NAMALWA (cell line): ENCODE results near the gene ACOX3.
A peak's percentile ranks its signal among the peaks of the same experiment; 100 is the strongest.
"Not testable (repeated sequence)": the region's sequence is repeated elsewhere in the genome, so short reads cannot be mapped to it uniquely, and the experiment has no call there.

Experiments used
- DNase-seq: peaks from one replicate; pipeline ENCODE4 v3.0.0-alpha.2; 2015; ENCODE audit warnings: low spot score

Gene ACOX3

GRCh38 chr4:8433136-8433535 is 7.4 kb downstream of the ACOX3 start:
- DNase-seq: no peak

- no peak for DNase-seq
Observed at GRCh38 chr4:8431553-8431952, 9.0 kb downstream of the ACOX3 start.

GRCh38 chr4:8428288-8429097 is 12.0 kb downstream of the ACOX3 start:
- DNase-seq: peak; percentile 92

GRCh38 chr4:8427761-8428287 is 12.7 kb downstream of the ACOX3 start:
- DNase-seq: peak; percentile 77

GRCh38 chr4:8427262-8427661 is 13.3 kb downstream of the ACOX3 start:
- no peak for DNase-seq

GRCh38 chr4:8422786-8423185 is 17.7 kb downstream of the ACOX3 start:
- DNase-seq: no peak

GRCh38 chr4:8422327-8422726 is 18.2 kb downstream of the ACOX3 start:
- DNase-seq: no peak

- DNase-seq: not testable (repeated sequence)
Observed at GRCh38 chr4:8420151-8420550, 20.4 kb downstream of the ACOX3 start.

- DNase-seq: no peak
Observed at GRCh38 chr4:8419222-8420041, 21.1 kb downstream of the ACOX3 start.

- DNase-seq: no peak
Observed at GRCh38 chr4:8417071-8417614, 23.4 kb downstream of the ACOX3 start.

- DNase-seq: no peak
Observed at GRCh38 chr4:8414377-8414776, 26.1 kb downstream of the ACOX3 start.

GRCh38 chr4:8412288-8412687 is 28.2 kb downstream of the ACOX3 start:
- no peak for DNase-seq

- DNase-seq: no peak
Observed at GRCh38 chr4:8411351-8412180, 29.0 kb downstream of the ACOX3 start.

- no peak for DNase-seq
Observed at GRCh38 chr4:8410641-8411271, 29.8 kb downstream of the ACOX3 start.

GRCh38 chr4:8410066-8410625 is 30.4 kb downstream of the ACOX3 start:
- no peak for DNase-seq

GRCh38 chr4:8409264-8410065 is 31.1 kb downstream of the ACOX3 start:
- DNase-seq: peak; percentile 51

GRCh38 chr4:8407756-8408155 is 32.8 kb downstream of the ACOX3 start:
- no peak for DNase-seq

GRCh38 chr4:8407316-8407715 is 33.2 kb downstream of the ACOX3 start:
- no peak for DNase-seq

GRCh38 chr4:8406887-8407286 is 33.6 kb downstream of the ACOX3 start:
- DNase-seq: not testable (repeated sequence)

GRCh38 chr4:8405516-8405875 is 35.0 kb downstream of the ACOX3 start:
- DNase-seq: no peak
